ENCODE measurements around the gene ANKMY2. TPM values are rescaled to one million over a fixed set of nuclear protein-coding genes. Genes with fewer than 3 reads are reported as not detected.
A peak's percentile ranks its signal among the peaks of the same experiment; 100 is the strongest.

The ANKMY2 gene
- total RNA-seq, 2 experiments from 2014 or later = 11.5 to 13.1 TPM

- no peak for ATAC-seq
- no peaks in the 10 kb centered on the region for H3K9me3 Mint-ChIP-seq (ENCODE audit: low read depth)
- peaks cover 10% of the 10 kb centered on the region for H3K27me3 Mint-ChIP-seq
- no peak overlapping the region for H3K4me3 Mint-ChIP-seq
- no peaks in the 10 kb centered on the region for H3K4me1 Mint-ChIP-seq
- H3K27ac Mint-ChIP-seq = no peak overlapping the region
- CTCF ChIA-PET = no interaction called here
- DNase-seq = no peak
- no peaks in the 10 kb centered on the region for H3K36me3 Mint-ChIP-seq
These were observed 73.6 kb downstream of the ANKMY2 start for GRCh38 chr7:16571941-16572340.

DNA sequence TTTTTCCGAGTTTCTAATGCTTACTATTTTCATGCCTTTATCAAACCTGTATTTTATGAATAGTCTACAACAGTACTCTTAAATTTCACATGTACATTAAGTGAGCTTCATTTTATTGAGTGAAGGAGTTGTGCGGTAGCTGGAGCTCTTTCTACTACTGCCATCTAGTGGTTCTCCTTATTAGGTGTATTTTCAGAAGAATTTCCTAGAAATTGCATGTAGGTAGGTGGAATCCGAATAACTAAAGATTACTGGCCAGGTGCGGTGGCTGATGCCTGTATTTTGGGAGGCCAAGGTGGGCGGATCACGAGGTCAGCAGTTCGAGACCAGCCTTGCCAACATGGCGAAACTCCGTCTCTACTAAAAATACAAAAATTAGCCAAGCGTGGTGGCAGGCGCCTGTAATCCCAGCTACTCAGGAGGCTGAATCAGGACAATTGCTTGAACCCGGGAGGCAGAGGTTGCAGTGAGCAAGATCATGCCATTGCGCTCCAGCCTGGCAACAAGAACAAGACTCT is 80.6 kb downstream of the ANKMY2 start:
- CTCF ChIA-PET = interaction anchor here (0.7 to 3.5 kb wide), 33 partner anchors 9 to 959 kb away, joined by 3 to 49 read pairs (median 4); partner anchors contain the start of gene CRPPA
- peak; percentile 35 for ATAC-seq
- peaks cover 12% of the 10 kb centered on the region for H3K27me3 Mint-ChIP-seq
- H3K36me3 Mint-ChIP-seq = no peaks in the 10 kb centered on the region
- H3K9me3 Mint-ChIP-seq (ENCODE audit: low read depth) = no peaks in the 10 kb centered on the region
- DNase-seq = no peak
- peaks cover 18% of the 10 kb centered on the region for H3K4me1 Mint-ChIP-seq
- H3K27ac Mint-ChIP-seq = peak overlapping the region; percentile 19
- no peak overlapping the region for H3K4me3 Mint-ChIP-seq

DNA sequence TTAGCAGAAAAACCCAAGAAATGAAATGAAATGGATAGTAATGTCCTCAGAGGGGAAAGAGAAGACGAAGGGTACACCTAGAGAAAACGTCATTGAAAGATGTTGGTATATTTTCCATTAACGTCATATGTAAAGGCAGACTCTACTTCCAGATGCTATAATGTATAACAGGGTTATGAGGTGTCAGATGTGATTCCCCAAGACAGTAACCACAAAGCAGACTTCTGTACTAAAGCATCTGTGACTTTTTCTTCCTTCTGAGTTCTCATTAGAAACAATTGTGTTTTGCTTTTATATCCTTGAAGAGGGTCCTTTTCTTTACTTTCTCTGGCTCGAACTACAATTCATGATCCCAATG is 81.6 kb downstream of the ANKMY2 start:
- H3K9me3 Mint-ChIP-seq (ENCODE audit: low read depth) = no peaks in the 10 kb centered on the region
- DNase-seq (no peak), ATAC-seq (peak; percentile 69)
- H3K4me3 Mint-ChIP-seq = peak overlapping the region; percentile 33
- no peaks in the 10 kb centered on the region for H3K36me3 Mint-ChIP-seq
- CTCF ChIA-PET = interaction anchor here (0.8 to 3.5 kb wide), 17 partner anchors 8 to 489 kb away, joined by 3 to 49 read pairs (median 5); partner anchors contain the start of gene CRPPA
- peaks cover 18% of the 10 kb centered on the region for H3K4me1 Mint-ChIP-seq
- peak overlapping the region; percentile 80 for H3K27ac Mint-ChIP-seq
- H3K27me3 Mint-ChIP-seq = peaks cover 12% of the 10 kb centered on the region

DNA sequence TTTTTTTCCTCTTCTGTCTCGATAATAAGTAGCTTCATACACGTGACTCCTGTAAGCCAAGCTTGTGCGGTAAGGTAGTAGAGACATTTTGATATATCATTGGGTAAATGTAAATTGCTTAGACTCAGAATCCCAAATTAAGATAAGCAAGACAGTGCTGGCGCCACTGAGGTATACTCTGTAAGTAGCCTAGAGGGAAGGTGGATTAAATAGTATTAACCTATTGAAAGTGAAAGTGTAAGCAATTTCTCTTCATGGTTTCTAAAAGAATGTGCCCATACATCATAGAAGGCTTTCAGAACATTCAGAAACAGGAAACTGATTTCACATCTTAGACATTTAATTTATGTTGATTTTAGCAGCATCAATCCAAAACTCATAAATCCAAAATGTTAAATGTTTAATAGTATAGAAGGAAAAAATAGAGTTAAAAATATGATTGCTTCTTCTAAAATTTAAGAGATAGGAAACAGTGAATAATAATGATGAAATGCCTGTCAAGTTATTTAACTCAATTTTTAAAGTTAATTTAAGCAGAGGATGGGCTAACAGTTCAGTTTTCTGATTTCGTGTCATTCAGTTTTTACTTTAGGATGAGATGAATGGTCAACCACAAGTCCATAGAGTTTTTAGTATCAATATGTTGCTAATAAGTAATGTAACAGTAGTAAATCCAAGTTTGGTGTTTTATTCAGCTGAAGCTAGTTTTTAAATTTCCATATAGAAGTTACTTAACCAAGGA is 82.1 kb downstream of the ANKMY2 start:
- peaks cover 9% of the 10 kb centered on the region for H3K27me3 Mint-ChIP-seq
- peak overlapping the region; percentile 54 for H3K4me3 Mint-ChIP-seq
- DNase-seq (no peak), ATAC-seq (peak; percentile 77)
- CTCF ChIA-PET = interaction anchor here (2.3 to 3.5 kb wide), 4 partner anchors 10 to 489 kb away, joined by 6 to 49 read pairs (median 14); no protein-coding TSS in a partner anchor
- peak overlapping the region; percentile 80 for H3K27ac Mint-ChIP-seq
- H3K9me3 Mint-ChIP-seq (ENCODE audit: low read depth) = no peaks in the 10 kb centered on the region
- no peaks in the 10 kb centered on the region for H3K36me3 Mint-ChIP-seq
- peaks cover 18% of the 10 kb centered on the region for H3K4me1 Mint-ChIP-seq

DNA sequence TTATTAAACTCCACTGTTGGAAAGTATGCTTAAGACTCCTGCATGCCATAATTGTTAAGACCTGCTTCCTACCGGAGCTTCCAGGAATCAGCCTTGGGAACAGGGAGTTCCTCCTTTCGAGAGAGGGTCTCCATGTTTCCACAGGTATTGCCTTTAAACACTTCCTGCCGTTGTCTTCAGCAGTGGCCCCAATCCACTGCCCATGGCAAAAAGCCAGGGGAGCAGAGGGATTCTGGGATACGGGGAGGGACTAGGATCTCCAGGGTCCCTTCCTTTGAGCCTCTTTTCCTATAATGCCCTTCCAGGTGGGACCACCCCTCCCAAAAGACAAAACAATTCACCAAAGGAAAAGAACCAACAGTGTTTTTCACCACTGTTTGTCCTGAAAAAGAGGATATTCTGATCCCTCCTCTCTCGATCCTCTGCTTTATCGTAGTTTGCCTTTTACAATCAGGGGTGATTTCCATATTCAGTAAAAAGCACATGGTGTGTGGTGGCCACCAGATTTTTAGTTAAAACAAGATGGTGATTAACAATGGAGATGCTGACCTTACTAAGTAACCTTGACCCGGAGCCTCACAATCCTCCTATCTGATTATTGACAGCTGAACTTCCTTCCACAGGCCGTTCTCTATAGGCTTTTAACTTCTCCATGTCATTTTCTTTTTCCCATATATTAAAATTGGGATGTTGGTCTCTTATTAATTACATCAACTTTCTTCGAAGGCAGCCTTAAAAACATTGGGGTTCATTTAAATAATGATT is 82.9 kb downstream of the ANKMY2 start:
- no peak for DNase-seq
- Mint-ChIP-seq H3K27ac (no peak overlapping the region), H3K27me3 (peaks cover 4% of the 10 kb centered on the region), H3K9me3 (ENCODE audit: low read depth) (no peaks in the 10 kb centered on the region), H3K4me3 (no peak overlapping the region), H3K36me3 (no peaks in the 10 kb centered on the region), H3K4me1 (peaks cover 18% of the 10 kb centered on the region)
- no peak for ATAC-seq
- CTCF ChIA-PET = interaction anchor here (2.6 kb wide), 2 partner anchors 485 to 488 kb away, joined by 6 to 18 read pairs; no protein-coding TSS in a partner anchor

GRCh38 chr7:16561943-16562342 is 83.6 kb downstream of the ANKMY2 start:
- Mint-ChIP-seq H3K27ac (no peak overlapping the region), H3K9me3 (ENCODE audit: low read depth) (no peaks in the 10 kb centered on the region), H3K36me3 (no peaks in the 10 kb centered on the region), H3K4me1 (peaks cover 18% of the 10 kb centered on the region), H3K4me3 (no peak overlapping the region), H3K27me3 (peaks cover 2% of the 10 kb centered on the region)
- DNase-seq = no peak
- ATAC-seq = no peak
- CTCF ChIA-PET = interaction anchor here (1.8 kb wide), 1 partner anchor 130 kb away, joined by 7 read pairs; no protein-coding TSS in a partner anchor

DNA sequence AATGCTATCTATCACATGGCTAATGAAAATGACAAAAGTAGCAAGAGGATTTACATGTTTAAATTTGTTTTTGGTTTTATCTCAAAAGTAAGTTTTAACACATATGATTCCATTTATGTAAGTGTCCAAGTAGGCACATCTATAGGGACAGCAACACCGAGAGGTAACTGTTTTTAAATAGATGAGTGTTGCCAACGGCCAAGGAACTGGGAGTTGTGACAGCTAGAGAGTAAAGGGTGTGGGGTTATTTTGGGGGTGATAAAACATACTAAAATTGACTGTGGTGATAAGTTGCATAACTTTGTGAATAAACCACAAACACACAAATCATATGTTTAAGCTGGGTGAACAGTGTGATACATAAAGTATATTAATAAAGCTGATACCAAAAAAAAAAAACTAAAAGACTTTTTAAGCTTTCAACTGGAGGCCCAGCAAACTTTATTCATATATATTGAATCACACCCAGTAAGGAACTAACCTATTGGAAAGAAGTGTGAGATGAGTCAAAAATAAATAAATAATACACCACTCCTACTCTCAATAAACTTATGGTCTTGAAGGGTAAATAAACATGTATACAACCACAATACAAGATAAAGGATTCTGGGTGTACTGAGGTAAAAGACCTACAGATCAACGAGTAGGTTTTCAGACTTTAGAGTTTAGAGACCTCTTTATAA is 85.9 kb downstream of the ANKMY2 start:
- DNase-seq = no peak
- Mint-ChIP-seq H3K27me3 (no peaks in the 10 kb centered on the region), H3K36me3 (no peaks in the 10 kb centered on the region), H3K4me3 (no peak overlapping the region), H3K4me1 (peaks cover 14% of the 10 kb centered on the region), H3K9me3 (ENCODE audit: low read depth) (no peaks in the 10 kb centered on the region), H3K27ac (no peak overlapping the region)
- CTCF ChIA-PET = interaction anchor here (1.0 to 1.8 kb wide), 2 partner anchors 9 to 128 kb away, joined by 3 to 7 read pairs; no protein-coding TSS in a partner anchor
- ATAC-seq = no peak

DNA sequence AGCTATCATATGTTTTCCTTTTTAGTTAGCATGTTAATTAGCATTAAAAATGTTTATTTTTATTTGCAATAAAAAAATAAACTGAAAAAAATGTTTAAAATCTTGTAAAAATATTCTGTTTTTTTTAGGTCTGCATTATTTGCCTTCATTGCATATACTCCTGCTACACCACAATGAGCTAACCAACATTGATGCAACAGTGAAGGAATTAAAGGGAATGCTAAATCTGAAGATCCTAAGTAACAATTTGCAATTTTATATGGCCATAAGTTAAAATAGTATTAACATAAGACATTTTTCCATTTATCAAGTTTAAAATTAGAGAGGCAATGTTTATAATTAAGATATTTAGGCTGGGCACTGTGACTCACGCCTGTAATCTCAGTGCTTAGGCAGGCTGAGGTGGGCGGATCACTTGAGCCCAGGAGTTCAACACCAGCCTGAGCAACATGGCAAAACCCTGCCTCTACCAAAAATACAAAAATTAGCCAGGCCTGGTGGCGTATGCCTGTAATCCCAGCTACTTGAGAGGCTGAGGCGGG is 86.7 kb downstream of the ANKMY2 start:
- Mint-ChIP-seq H3K4me1 (peaks cover 6% of the 10 kb centered on the region), H3K36me3 (no peaks in the 10 kb centered on the region), H3K9me3 (ENCODE audit: low read depth) (no peaks in the 10 kb centered on the region), H3K4me3 (no peak overlapping the region), H3K27ac (no peak overlapping the region), H3K27me3 (peaks cover 2% of the 10 kb centered on the region)
- CTCF ChIA-PET = interaction anchor here (1.1 kb wide), 1 partner anchor 434 kb away, joined by 3 read pairs; no protein-coding TSS in a partner anchor
- no peak for DNase-seq
- no peak for ATAC-seq

DNA sequence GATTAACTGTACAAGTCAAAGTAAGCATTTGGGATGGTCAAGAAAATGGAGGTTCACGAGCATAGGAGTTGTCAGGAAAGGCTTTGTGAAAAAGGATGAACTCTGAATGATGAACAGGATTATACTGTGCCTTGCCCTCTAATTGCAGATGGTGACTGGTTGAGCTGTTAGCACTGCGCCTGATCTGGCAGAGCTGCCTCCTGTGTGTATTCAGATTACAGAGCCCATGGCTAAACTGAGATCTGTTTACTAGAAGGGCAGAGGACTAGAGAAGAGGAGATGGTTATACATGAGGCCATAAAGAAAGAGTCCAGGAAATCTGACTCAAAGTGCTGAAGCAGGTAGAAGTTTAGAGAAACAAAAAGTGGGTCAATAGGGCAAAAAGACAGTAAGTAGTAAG is 89.2 kb downstream of the ANKMY2 start:
- ATAC-seq = no peak
- no peak overlapping the region for H3K27ac Mint-ChIP-seq
- H3K4me1 Mint-ChIP-seq = no peaks in the 10 kb centered on the region
- CTCF ChIA-PET = interaction anchor here (3.1 kb wide), 1 partner anchor 8 kb away, joined by 11 read pairs; no protein-coding TSS in a partner anchor
- peaks cover 7% of the 10 kb centered on the region for H3K27me3 Mint-ChIP-seq
- no peaks in the 10 kb centered on the region for H3K36me3 Mint-ChIP-seq
- DNase-seq = no peak
- no peaks in the 10 kb centered on the region for H3K9me3 Mint-ChIP-seq (ENCODE audit: low read depth)
- no peak overlapping the region for H3K4me3 Mint-ChIP-seq

DNA sequence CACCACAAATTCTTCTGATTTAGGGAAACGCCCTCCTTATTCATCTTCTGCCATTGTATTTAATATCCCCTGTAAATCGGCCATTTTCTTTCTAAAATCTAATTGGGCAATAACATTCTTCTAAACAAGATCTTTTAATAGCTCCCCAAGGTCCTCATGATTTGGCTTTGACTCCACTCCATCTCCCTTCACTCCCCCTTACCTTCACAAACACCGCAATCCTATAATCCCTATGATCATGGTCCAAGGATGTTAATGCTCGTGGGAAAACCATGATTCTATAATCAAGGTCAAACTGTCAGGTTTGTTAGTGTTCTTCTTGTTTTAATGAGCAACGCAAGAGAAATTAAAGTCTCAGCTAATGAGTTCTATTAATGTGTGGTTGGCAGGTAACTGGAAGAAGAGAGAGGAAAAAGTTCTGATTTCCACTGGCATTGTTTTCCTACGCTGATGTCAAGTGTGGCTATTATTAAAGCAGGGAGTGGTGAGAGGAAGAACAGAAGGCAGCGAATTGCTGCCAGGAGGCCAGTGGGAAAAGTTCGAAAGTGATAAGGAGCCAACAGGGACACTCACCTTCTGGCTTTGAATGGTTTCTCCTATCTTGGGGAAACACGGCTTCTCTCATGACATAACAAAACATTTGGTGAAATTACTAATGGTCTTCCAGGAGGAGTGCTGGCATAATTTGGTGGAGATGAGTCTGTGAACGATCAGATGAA is 90.9 kb downstream of the ANKMY2 start:
- Mint-ChIP-seq H3K27ac (no peak overlapping the region), H3K27me3 (peaks cover 7% of the 10 kb centered on the region), H3K9me3 (ENCODE audit: low read depth) (no peaks in the 10 kb centered on the region), H3K36me3 (no peaks in the 10 kb centered on the region), H3K4me3 (no peak overlapping the region), H3K4me1 (no peaks in the 10 kb centered on the region)
- CTCF ChIA-PET = interaction anchor here (3.1 kb wide), 1 partner anchor 10 kb away, joined by 11 read pairs; no protein-coding TSS in a partner anchor
- DNase-seq (no peak), ATAC-seq (no peak)

- no peak for DNase-seq
- Mint-ChIP-seq H3K27me3 (peaks cover 7% of the 10 kb centered on the region), H3K4me1 (no peaks in the 10 kb centered on the region), H3K9me3 (ENCODE audit: low read depth) (no peaks in the 10 kb centered on the region), H3K36me3 (no peaks in the 10 kb centered on the region), H3K27ac (no peak overlapping the region), H3K4me3 (no peak overlapping the region)
- CTCF ChIA-PET = interaction anchor here (1.0 to 1.6 kb wide), 2 partner anchors 10 to 14 kb away, joined by 3 to 5 read pairs; no protein-coding TSS in a partner anchor
- no peak for ATAC-seq
These were observed 94.9 kb downstream of the ANKMY2 start for GRCh38 chr7:16550671-16551070.
